ENCODE data around the gene ZNF573.

Gene ZNF573

DNA sequence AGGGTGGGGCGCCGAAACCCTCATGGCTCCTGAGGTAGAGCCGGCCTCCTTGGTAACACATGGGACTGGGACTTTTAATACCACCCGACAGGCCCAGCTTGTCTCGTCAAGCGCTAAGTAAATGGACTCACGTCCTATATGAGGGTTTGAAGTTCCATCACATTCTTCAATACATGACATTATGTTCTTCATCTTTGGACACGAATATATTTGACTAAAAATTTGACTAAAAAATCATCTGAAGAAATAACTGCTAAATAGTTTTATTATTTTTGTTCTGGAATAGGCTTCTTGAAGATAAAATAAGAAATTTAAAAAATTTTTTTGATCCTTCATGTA is 59.5 kb downstream of the ZNF573 start:
- H3K9me3 ChIP-seq (ENCODE audit: insufficient read depth, low read length), result no peaks in the 10 kb centered on the region

DNA sequence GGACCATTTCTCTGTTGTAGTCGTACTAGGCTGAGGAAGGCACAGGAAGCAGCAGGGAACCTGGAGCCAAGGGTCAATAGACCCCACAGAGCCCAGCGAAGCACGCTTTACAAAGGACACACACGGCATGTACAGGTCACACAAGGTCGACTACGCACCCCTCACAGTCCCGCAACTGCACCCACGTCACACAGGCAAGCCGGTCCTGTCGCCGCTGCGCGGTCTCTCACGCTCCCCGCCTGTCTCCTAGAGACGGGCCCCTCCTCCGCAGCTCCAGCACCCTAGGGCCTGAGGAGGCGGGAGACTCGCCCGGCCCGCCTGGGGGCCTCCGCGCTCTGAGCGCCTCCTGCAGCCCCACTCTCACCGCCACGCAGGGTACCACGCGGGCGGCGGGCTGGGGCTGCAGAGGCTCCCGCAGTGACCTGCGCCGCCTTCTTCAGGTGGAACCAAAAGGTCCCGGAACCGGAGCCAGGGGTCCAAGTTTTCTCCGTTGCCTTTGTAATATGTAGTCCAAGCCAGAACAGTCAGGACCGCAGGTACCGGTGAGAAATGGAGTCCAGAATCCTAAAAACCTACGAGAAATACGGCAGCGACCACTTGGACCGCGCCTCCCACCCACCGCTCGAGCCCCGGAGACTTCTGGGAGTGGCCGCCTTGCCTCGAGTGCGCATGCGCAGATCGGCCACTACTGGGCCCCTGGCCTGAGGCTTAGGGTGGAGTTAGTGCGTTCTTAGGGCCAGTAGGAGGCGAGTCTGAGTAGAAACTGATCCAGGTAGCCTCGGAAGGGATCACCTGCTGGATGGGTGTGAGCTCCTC is 60.1 kb downstream of the ZNF573 start, which contains the start of gene ZNF607:
TSS of gene ZNF607 (minus strand) at position 651 of the 816 bp plus-strand sequence. CDS start 8,143 bp downstream, outside the sequence.
- H3K4me3 ChIP-seq (ENCODE audit: insufficient read depth, low read length, poor library complexity, severe bottlenecking), result peak within 1 kb of the TSS; percentile 80
- TF ChIP-seq, protein P1, sequence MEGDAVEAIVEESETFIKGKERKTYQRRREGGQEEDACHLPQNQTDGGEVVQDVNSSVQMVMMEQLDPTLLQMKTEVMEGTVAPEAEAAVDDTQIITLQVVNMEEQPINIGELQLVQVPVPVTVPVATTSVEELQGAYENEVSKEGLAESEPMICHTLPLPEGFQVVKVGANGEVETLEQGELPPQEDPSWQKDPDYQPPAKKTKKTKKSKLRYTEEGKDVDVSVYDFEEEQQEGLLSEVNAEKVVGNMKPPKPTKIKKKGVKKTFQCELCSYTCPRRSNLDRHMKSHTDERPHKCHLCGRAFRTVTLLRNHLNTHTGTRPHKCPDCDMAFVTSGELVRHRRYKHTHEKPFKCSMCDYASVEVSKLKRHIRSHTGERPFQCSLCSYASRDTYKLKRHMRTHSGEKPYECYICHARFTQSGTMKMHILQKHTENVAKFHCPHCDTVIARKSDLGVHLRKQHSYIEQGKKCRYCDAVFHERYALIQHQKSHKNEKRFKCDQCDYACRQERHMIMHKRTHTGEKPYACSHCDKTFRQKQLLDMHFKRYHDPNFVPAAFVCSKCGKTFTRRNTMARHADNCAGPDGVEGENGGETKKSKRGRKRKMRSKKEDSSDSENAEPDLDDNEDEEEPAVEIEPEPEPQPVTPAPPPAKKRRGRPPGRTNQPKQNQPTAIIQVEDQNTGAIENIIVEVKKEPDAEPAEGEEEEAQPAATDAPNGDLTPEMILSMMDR (IDR thresholded peaks at IDR 0.05; ENCODE audit: insufficient read depth, low read length, poor library complexity, severe bottlenecking), result peak; percentile 60
- no peak for TF ChIP-seq EZH2phosphoT487 (conservative IDR thresholded peaks at IDR 0.05; ENCODE audit: low read length)
- peak within 1 kb of the TSS; percentile 48 for H3K27ac ChIP-seq (ENCODE audit: low read depth, low read length)

More for the DNA sequence above, 59.5 kb downstream of the ZNF573 start:
- Histone ChIP-seq H3K27me3 (ENCODE audit: low read length) (no peaks in the 10 kb centered on the region), H3K36me3 (ENCODE audit: low read length) (no peaks in the 10 kb centered on the region), H3K4me3 (ENCODE audit: insufficient read depth, low read length, poor library complexity, severe bottlenecking) (peak overlapping the region; percentile 80), H2AFZ (ENCODE audit: low read depth, low read length, severe bottlenecking) (peak overlapping the region; percentile 91), H3K4me2 (ENCODE audit: low read depth, low read length, poor library complexity, severe bottlenecking) (peak overlapping the region; percentile 73), H4K20me1 (ENCODE audit: low read depth, low read length) (no peaks in the 10 kb centered on the region), H3K27ac (ENCODE audit: low read depth, low read length) (no peak overlapping the region), H3K79me2 (ENCODE audit: insufficient read depth, low read length) (peaks cover 38% of the 10 kb centered on the region), H3F3A (ENCODE audit: insufficient read depth) (no peaks in the 10 kb centered on the region), H3K9me2 (replicated peaks; ENCODE audit: insufficient read depth, low read length) (no peaks in the 10 kb centered on the region), H3K9ac (ENCODE audit: low read length) (peak overlapping the region; percentile 78; the same call in 1 of the 2 replicates)
- TF ChIP-seq EZH2phosphoT487 (conservative IDR thresholded peaks at IDR 0.05; ENCODE audit: low read length), result no peak
- TF ChIP-seq, protein P1 (IDR thresholded peaks at IDR 0.05; ENCODE audit: insufficient read depth, low read length, poor library complexity, severe bottlenecking), result no peak

DNA sequence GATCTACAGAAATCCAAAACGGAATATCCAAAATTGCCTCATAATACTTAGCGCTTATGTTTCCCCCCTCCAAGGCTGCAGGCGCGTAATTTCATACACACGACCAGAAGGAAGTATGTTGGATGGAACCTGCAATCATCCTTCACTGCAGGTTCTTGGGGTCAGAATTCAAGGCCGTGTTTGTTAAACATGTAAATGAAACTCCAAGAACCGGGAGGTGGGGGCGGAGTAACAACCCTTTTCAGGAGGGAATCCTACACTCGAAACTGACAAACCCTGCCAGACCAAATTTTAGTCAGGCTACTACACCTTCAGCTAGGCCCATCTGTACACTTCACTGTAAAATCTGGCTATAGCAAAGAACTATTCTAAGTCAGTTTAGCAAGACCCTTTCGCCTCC is 61.1 kb downstream of the ZNF573 start:
- Histone ChIP-seq H2AFZ (ENCODE audit: low read depth, low read length, severe bottlenecking) (no peak overlapping the region), H3K79me2 (ENCODE audit: insufficient read depth, low read length) (peaks cover 44% of the 10 kb centered on the region), H3K4me3 (ENCODE audit: insufficient read depth, low read length, poor library complexity, severe bottlenecking) (peak overlapping the region; percentile 80), H3K9me3 (ENCODE audit: insufficient read depth, low read length) (no peaks in the 10 kb centered on the region), H3K4me2 (ENCODE audit: low read depth, low read length, poor library complexity, severe bottlenecking) (peak overlapping the region; percentile 73), H3K36me3 (ENCODE audit: low read length) (peaks cover 3% of the 10 kb centered on the region; the same call in 1 of the 2 replicates), H3K27me3 (ENCODE audit: low read length) (no peaks in the 10 kb centered on the region), H3K27ac (ENCODE audit: low read depth, low read length) (no peak overlapping the region), H3K9me2 (replicated peaks; ENCODE audit: insufficient read depth, low read length) (no peaks in the 10 kb centered on the region), H3K9ac (ENCODE audit: low read length) (peak overlapping the region; percentile 78), H3F3A (ENCODE audit: insufficient read depth) (no peaks in the 10 kb centered on the region), H4K20me1 (ENCODE audit: low read depth, low read length) (no peaks in the 10 kb centered on the region)
- no peak for TF ChIP-seq EZH2phosphoT487 (conservative IDR thresholded peaks at IDR 0.05; ENCODE audit: low read length)
- TF ChIP-seq, protein P1 (IDR thresholded peaks at IDR 0.05; ENCODE audit: insufficient read depth, low read length, poor library complexity, severe bottlenecking), result no peak

More for the DNA sequence above, 60.1 kb downstream of the ZNF573 start, which contains the start of gene ZNF607:
- H3K9ac ChIP-seq (ENCODE audit: low read length), result peak within 1 kb of the TSS; percentile 78
- H3K4me2 ChIP-seq (ENCODE audit: low read depth, low read length, poor library complexity, severe bottlenecking), result peak within 1 kb of the TSS; percentile 73
- no peaks in the 10 kb centered on the region for H4K20me1 ChIP-seq (ENCODE audit: low read depth, low read length)
- H3K79me2 ChIP-seq (ENCODE audit: insufficient read depth, low read length), result peaks cover 38% of the 10 kb centered on the region
- peak within 1 kb of the TSS; percentile 91 for H2AFZ ChIP-seq (ENCODE audit: low read depth, low read length, severe bottlenecking)
- no peaks in the 10 kb centered on the region for H3K9me3 ChIP-seq (ENCODE audit: insufficient read depth, low read length)
- H3K9me2 ChIP-seq (replicated peaks; ENCODE audit: insufficient read depth, low read length), result no peaks in the 10 kb centered on the region
- H3K27me3 ChIP-seq (ENCODE audit: low read length), result no peaks in the 10 kb centered on the region
- peaks cover 3% of the 10 kb centered on the region; the same call in 1 of the 2 replicates for H3K36me3 ChIP-seq (ENCODE audit: low read length)
- no peaks in the 10 kb centered on the region for H3F3A ChIP-seq (ENCODE audit: insufficient read depth)
